ENCODE measurements around the gene TTC7B.
A peak's percentile ranks its signal among the peaks of the same experiment; 100 is the strongest.

TTC7B gene

GRCh38 chr14:90509403-90509802 lies 306.8 kb downstream of the TTC7B start:
- no peak for DNase-seq (ENCODE audit: low read depth)

DNA sequence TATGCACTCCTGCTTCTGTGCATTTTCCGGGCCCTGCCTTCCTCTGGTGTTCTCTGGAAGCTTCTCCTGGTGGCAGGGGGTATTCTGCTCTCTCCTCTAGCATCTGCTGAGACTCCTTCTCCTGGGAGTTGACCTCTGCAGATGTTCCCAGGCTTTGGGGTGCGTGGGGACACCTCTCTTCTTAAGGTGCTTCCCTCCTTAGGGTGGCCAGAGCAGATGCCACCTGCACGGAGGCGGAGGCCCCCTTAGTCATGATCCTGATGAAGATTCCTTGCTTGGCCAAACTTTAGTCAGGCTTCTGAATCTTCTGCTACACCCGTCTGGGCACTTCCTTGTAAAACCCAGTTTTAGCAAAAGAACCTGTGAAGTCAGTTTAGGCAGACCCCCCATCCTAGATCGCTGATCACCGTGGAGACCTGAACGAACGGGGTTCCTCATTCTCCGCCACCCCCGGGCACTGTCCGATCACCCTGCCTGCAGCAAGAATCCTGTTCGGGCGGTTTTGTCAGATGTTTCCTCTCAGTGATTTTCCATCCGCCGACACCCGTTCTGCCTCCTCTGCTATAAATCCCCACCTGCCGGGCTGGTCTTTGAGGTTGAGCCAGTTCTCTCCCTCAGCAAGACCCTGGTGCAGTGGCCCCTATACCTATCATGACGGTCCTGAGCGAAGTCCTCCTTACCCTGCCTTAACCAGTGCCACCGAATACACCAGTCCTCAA lies 307.5 kb downstream of the TTC7B start:
- no peak for DNase-seq (ENCODE audit: low read depth)

GRCh38 chr14:90508036-90508435 lies 308.2 kb downstream of the TTC7B start:
- DNase-seq (ENCODE audit: low read depth): no peak

DNA sequence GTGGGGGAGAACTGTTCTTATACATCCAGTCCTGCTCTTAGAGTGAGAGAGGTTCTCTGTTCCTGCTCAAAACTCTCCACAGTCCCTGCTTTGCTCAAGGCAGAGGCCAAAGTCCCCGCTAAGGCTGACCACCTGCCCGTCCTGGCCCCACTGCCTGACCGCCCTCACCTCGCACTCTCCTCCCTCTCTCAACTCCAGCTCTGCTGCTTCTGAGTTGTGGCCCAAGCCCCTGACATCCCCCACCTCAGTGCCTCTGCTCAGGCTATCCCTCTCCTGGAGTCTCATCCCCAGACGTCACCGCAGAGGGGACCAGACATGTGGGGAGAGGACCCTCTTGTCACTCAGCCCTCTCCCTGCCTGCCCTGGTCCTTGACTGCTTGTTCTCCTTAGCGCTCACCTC lies 308.8 kb downstream of the TTC7B start:
- no peak for DNase-seq (ENCODE audit: low read depth)

- no peak for DNase-seq (ENCODE audit: low read depth)
These were observed 309.5 kb downstream of the TTC7B start for GRCh38 chr14:90506748-90507147.

- DNase-seq (ENCODE audit: low read depth): no peak
These were observed 310.7 kb downstream of the TTC7B start for GRCh38 chr14:90505531-90505930.

DNA sequence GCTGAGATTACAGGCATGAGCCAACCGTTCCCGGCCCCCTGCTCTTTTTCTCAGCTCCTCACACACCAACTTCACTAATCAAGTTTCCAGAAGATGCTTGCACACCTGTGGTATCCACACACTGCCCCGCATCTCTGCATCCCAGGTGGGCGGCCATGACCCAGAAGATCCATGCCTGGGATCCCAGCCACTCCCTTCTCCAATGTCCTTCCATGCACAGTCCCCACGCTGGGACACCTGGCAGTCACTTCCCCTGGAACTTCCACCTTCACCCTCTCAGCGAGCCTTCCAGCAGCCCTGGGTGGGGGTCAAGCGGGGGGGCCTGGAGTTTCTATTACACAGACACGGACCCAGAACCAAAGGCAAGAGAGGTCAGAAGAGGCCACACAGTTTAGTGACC lies 311.6 kb downstream of the TTC7B start:
- DNase-seq (ENCODE audit: low read depth): no peak

GRCh38 chr14:90503582-90503981 lies 312.6 kb downstream of the TTC7B start:
- DNase-seq (ENCODE audit: low read depth): no peak

DNA sequence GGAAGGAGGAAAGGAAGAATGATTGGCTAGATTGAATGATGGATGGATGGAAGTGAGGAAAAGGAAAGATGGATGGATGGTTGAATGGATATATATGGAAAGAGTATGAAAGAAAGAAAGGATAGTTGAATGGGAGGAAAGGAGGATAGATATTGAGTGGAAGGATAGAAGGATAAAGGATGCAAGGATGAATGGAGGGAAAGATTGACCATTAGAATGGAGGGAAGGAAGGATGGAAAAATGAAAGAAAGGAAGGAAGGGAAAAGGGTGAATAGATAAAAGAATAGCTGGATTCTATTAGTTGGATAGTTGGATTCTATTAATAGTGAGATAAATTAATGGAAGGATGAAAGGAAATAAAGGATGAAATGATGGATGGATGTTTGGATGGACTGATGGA lies 313.5 kb downstream of the TTC7B start:
- no peak for DNase-seq (ENCODE audit: low read depth)

DNA sequence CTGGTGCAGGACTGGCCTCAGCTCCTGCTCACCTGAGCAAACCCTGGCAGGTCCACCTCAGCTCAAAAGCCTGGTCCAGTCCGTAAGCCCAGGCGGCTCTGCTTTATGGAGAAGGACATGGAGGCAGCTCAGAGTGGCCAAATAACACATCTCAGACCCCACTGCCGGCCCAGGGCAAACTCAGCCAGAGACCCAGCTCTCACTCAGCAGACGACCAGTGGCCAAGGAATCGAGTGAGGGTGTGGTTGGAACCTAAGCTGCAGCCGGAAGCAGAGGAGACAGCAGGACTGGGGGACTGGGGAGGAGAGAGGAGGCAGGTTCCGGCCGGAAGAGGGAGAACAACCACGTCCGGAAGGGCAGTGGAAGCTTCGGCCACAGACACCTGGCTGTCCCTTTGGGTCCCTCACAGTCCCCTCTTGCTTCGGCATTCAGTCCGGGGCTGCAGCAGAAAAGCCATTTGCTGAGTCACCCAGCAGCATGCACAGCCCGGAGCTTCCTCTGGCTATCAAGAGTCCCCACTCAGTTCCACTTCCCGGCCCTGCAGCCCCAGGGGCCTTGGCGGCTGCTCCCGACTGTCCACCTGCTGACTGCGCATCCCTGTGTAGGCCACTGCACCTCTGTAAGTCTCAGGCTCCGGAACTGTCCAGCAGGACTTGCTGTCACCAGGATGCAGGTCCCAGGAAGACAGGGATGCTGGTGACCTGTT lies 315.4 kb downstream of the TTC7B start:
- no peak for DNase-seq (ENCODE audit: low read depth)

- DNase-seq (ENCODE audit: low read depth): no peak
These were observed 316.1 kb downstream of the TTC7B start for GRCh38 chr14:90499908-90500664.

- DNase-seq (ENCODE audit: low read depth): no peak
These were observed 317.1 kb downstream of the TTC7B start for GRCh38 chr14:90499121-90499520.

GRCh38 chr14:90498198-90498597 lies 318.0 kb downstream of the TTC7B start:
- DNase-seq (ENCODE audit: low read depth): no peak

- no peak for DNase-seq (ENCODE audit: low read depth)
These were observed 319.9 kb downstream of the TTC7B start for GRCh38 chr14:90496379-90496778.

GRCh38 chr14:90495357-90496276 lies 320.6 kb downstream of the TTC7B start:
- DNase-seq (ENCODE audit: low read depth): no peak

DNA sequence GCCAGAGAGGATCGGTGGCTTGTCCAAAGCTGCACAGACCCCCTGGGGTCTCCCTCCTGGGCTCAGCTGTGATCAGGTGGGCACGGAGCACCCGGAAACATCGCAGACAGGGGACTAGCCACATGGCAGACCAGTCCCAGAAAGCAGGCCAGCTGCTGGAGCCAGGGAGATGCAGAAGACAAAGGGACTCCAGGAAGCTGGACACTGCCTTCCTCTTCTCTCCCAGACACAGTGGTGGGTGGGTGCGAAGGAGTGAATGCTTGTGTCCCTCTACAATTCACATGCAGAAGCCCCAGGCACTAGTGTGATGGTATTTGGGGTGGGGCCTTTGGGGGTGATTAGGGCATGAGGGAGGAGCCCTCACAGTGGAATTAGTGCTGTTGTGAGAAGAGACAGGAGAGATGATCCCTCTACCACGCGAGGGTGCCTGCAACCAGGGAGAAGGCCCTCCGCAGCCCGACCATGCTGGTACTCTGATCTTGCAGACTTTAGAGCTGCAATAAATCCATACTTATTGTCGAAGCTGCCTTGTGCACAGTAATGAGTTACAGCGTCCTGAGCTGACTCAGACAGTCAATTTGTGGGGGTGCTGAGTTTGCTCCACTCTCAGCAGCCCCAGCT lies 324.2 kb downstream of the TTC7B start:
- DNase-seq (ENCODE audit: low read depth): no peak

- peak; percentile 57 for DNase-seq (ENCODE audit: low read depth)
These were observed 324.9 kb downstream of the TTC7B start for GRCh38 chr14:90491221-90491885.

- DNase-seq (ENCODE audit: low read depth): no peak
These were observed 325.5 kb downstream of the TTC7B start for GRCh38 chr14:90490720-90491050.

DNA sequence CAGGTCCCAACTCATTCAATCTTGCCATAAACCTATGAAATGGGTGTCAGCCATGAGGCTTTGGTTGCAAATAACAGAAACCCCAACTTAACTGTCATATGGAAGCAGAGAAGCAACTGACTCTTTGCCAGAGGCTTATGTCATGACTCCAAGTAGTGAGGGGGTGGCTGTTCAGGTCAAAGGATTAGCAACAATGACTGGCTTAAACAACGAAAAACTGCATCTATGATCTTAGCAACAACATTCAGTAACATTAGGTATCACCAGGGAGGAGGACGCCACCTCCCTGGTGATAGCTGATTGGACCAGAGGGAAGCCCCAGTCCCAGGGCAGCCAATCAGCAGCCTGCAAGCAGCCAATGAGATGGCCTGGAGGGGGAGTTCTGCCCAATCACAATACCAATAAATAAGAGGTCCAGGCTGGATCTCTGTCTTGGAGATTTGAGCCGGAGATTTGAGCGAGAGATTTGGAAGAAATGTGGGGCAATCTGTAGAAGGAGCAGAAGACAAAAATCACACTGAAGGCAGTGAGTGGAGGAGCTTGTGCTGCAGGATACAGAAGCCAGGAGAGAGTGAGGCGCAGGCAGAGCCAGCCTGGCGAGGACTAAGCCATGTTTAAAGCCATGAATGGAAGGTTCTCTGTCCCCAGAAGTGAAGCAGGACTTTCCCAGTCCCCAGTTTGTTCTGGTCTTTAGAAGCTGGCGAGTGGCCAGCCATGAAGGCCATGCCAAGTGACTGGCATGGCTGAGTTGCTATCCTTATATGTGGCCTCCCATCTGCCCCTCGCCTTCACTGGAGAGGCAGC lies 326.1 kb downstream of the TTC7B start:
- no peak for DNase-seq (ENCODE audit: low read depth)

- no peak for DNase-seq (ENCODE audit: low read depth)
These were observed 326.9 kb downstream of the TTC7B start for GRCh38 chr14:90489306-90489705.
